Vagina (tissue), 2 donors: ENCODE data around the gene CSNK1D.

Experiments
- POLR2AphosphoS5 ChIP-seq, 2 donors: sonication (generic); formaldehyde crosslinking; IDR thresholded peaks; one replicate each; pipeline ENCODE4 v1.9.0; 2017; ENCODE audit warnings: antibody characterized with exemption in 2 of 2, mild to moderate bottlenecking in 2 of 2, low read depth in 1 of 2; ENCODE audit not compliant: insufficient read depth in 1 of 2
- TF ChIP-seq, protein P1 (sequence below), 3 experiments: fragments of 450-650 bp in 2 of 3; fragments of 200-600 bp in 1 of 3; sonication (generic) in 1 of 3; IDR thresholded peaks; one replicate each; pipeline ENCODE4 v1.5.1; 2017 to 2019; ENCODE audit warnings: antibody characterized with exemption in 3 of 3, mild to moderate bottlenecking in 2 of 3, moderate library complexity in 2 of 3

GRCh38 chr17:82317394-82318168 is 44.1 kb upstream of the CSNK1D start, which contains the start of gene CD7:
- TF ChIP-seq, protein P1, sequence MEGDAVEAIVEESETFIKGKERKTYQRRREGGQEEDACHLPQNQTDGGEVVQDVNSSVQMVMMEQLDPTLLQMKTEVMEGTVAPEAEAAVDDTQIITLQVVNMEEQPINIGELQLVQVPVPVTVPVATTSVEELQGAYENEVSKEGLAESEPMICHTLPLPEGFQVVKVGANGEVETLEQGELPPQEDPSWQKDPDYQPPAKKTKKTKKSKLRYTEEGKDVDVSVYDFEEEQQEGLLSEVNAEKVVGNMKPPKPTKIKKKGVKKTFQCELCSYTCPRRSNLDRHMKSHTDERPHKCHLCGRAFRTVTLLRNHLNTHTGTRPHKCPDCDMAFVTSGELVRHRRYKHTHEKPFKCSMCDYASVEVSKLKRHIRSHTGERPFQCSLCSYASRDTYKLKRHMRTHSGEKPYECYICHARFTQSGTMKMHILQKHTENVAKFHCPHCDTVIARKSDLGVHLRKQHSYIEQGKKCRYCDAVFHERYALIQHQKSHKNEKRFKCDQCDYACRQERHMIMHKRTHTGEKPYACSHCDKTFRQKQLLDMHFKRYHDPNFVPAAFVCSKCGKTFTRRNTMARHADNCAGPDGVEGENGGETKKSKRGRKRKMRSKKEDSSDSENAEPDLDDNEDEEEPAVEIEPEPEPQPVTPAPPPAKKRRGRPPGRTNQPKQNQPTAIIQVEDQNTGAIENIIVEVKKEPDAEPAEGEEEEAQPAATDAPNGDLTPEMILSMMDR (IDR thresholded peaks at IDR 0.05) = no peak
- peak in 1 of 2 donors; percentile 25 for TF ChIP-seq POLR2AphosphoS5 (IDR thresholded peaks at IDR 0.05; ENCODE audit: insufficient read depth in 1 of 2, low read depth in 1 of 2)
